NOMO-1 (cell line): ENCODE data around the gene NUBP2.

ENCODE experiments used
- DNase-seq, 2 experiments: peaks; one replicate each; lab custom pipeline; 2025; ENCODE audit not compliant: unreplicated experiment in 2 of 2; lab: John Stamatoyannopoulos, UW

Gene NUBP2

GRCh38 chr16:1757714-1758461 lies 24.9 kb upstream of the NUBP2 start:
- DNase-seq = no peak

GRCh38 chr16:1758923-1759322 lies 23.8 kb upstream of the NUBP2 start:
- no peak for DNase-seq

DNA sequence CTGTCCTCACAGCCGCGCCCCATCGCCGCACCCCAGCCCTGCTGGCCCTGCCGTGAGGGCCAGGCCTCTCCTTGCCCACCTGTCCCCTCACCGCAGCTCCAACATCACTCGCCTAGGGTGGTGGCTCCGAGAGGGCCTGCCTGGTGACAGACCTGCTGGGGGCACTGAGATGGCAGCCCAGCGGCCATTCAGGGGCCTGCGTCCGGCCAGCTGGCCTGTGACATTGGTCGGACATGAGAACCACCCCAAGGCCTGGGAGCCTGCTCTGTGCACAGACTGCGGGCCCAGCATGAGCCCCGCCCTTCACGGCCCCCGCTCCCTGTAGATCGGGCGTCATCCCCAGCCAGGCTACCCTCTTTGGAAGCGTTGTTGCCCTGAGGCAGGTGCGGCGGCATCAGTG lies 23.2 kb upstream of the NUBP2 start:
- DNase-seq = no peak

- no peak for DNase-seq
Observed at GRCh38 chr16:1760911-1761310, 21.8 kb upstream of the NUBP2 start.

- DNase-seq = no peak
Observed at GRCh38 chr16:1761751-1762150, 21.0 kb upstream of the NUBP2 start.

DNA sequence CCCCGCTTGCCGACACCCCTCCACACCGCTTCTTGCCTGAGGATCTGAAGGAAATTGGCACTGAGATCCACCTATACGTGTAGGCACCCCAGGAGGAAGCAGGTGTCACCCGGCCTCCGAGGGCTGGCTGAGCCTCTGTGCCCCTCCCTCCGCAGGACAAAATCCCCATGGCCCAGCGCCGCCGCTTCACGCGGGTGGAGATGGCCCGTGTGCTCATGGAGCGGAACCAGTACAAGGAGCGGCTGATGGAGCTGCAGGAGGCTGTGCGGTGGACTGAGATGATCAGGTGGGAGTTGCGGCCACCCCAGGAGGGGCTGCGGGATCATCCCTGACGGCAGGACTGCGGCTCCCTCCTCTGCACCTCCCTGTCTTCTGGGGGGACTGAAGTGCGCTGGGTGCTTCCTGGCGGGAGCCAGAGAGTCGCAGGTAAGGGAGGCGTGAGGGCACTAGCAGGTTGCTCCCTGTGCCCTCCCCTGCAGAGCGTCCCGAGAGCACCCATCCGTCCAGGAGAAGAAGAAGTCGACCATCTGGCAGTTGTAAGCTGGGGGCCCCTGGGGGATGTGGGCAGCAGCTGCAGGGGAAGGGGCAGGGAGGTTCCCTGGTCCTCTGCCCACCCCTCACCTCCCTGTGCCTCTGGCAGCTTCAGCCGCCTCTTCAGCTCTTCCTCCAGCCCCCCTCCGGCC lies 20.4 kb upstream of the NUBP2 start:
- no peak for DNase-seq

GRCh38 chr16:1762879-1763520 lies 19.8 kb upstream of the NUBP2 start:
- DNase-seq = no peak

GRCh38 chr16:1763521-1764511 lies 18.9 kb upstream of the NUBP2 start:
- no peak for DNase-seq

DNA sequence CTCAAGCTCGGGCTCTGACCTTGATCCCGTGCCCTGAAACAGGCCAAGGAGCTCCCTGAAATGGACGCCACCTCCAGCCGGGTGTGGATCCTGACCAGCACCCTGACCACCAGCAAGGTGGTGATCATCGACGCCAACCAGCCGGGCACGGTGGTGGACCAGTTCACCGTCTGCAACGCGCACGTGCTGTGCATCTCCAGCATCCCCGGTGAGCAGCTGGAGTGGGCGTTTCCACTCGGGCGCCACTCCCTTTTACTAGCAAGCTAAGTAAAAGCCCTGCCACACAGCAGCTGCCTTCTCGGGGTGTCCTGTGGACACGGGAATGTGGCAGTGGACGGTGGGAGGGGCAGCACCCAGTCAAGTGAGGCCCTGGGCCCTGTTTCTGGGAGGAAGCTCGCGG lies 17.8 kb upstream of the NUBP2 start:
- DNase-seq = no peak

GRCh38 chr16:1765826-1766225 lies 16.9 kb upstream of the NUBP2 start:
- DNase-seq = no peak

DNA sequence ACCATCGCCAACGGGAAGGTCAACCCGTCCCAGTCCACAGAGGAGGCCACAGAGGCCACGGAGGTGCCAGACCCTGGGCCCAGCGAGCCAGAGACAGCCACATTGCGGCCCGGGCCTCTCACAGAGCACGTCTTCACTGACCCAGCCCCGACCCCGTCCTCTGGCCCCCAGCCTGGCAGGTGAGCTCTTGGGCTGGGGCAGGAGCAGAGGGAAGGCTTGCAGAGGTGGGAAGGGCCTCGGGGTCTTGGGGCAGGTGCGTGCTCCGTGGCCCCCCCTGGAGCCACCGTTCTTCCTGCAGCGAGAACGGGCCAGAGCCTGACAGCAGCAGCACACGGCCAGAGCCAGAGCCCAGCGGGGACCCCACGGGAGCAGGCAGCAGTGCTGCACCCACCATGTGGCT lies 16.5 kb upstream of the NUBP2 start:
- no peak for DNase-seq

GRCh38 chr16:1766701-1767100 lies 16.1 kb upstream of the NUBP2 start:
- DNase-seq = no peak

DNA sequence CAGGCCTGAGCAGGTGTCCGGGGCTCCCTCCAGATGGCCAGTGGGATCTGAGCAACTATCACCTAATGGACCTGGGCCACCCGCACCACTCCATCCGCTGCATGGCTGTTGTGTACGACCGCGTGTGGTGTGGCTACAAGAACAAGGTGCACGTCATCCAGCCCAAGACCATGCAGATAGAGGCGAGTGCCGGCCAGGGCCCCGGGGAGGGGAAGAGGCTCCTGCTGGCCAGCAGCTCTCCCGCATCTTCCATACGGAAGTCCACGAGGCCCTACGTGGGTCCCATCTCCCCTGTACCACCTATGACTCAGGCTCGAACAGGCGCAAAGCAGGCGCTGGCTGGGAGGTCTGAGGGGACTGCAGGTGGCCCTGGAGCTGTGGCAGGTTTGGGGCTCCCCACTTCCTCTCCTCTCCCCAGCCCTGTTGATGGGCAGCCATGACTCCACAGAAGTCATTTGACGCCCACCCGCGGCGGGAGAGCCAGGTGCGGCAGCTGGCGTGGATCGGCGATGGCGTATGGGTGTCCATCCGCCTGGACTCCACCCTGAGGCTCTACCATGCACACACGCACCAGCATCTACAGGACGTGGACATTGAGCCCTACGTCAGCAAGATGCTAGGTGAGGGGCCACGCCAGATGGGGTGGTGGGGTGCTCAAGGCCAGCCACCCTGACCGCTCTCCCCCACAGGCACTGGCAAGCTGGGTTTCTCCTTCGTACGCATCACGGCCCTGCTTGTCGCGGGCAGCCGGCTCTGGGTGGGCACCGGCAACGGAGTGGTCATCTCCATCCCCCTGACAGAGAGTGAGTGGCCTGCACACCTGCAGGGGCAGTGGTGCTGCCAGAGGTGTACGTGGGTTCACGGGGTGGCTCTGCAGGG lies 15.4 kb upstream of the NUBP2 start:
- no peak for DNase-seq

DNA sequence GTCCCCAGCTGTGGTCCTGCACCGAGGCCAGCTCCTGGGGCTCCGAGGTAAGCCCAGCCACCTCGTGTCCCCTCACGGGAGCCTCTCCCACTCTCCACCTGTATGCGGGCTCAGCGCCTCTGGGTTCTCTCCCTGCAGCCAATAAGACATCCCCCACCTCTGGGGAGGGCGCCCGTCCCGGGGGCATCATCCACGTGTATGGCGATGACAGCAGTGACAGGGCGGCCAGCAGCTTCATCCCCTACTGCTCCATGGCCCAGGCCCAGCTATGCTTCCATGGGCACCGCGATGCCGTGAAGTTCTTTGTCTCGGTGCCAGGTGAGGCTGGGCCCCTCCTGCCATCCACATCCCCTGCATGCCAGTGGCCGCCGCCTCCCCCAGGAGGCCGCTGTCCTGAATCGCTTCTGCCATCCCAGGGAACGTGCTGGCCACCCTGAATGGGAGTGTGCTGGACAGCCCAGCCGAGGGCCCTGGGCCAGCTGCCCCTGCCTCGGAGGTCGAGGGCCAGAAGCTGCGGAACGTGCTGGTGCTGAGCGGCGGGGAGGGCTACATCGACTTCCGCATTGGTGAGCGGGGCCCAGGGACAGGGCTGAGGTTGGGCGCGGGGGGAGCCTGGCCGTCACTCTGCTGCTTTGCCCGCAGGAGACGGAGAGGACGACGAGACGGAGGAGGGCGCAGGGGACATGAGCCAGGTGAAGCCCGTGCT lies 14.5 kb upstream of the NUBP2 start:
- DNase-seq = no peak

- DNase-seq = no peak
Observed at GRCh38 chr16:1768767-1769401, 13.9 kb upstream of the NUBP2 start.

DNA sequence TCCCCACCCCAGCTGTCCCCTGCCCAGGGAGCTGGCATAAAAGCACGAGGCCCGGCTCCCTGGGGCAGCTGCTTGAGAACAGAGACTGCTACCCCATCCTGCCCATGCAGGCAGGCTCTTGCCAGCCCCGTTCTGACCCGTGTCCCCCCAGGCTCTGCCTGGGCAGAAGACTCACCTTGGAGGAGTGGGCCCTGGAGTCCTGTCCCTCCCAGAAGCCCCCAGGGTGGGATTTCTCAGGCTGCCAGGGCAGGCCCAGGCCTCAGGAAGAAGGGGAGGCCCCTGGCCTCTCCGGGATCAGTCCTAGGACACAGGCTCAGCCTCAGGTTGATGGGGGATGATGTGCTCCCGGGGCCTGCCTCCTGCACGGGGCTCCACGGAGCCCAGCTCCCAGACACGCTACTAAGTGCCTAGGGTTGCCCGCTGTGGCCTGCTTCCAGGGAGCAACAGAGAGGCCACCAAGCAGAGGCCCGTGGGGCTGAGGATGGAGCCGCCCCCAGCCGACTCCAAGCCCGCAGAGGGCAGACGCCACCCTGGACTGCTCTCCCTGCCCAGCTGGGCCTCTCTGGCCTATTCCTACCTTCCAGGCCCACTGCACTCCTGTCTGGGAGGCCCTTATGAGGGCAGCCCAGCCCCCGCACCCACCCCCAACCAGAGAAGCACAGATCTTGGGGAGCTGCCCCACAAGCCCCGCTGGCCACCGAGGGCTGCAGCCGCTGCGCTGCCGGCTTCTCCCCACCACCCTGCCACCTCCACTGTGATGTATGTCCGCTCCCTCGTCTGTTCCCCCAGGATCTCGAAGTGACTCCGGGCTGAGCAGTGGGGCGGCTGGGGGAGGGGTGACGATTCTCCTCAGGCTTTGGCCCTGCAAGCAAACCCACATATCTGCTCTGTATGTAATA lies 13.1 kb upstream of the NUBP2 start:
- DNase-seq = no peak

DNA sequence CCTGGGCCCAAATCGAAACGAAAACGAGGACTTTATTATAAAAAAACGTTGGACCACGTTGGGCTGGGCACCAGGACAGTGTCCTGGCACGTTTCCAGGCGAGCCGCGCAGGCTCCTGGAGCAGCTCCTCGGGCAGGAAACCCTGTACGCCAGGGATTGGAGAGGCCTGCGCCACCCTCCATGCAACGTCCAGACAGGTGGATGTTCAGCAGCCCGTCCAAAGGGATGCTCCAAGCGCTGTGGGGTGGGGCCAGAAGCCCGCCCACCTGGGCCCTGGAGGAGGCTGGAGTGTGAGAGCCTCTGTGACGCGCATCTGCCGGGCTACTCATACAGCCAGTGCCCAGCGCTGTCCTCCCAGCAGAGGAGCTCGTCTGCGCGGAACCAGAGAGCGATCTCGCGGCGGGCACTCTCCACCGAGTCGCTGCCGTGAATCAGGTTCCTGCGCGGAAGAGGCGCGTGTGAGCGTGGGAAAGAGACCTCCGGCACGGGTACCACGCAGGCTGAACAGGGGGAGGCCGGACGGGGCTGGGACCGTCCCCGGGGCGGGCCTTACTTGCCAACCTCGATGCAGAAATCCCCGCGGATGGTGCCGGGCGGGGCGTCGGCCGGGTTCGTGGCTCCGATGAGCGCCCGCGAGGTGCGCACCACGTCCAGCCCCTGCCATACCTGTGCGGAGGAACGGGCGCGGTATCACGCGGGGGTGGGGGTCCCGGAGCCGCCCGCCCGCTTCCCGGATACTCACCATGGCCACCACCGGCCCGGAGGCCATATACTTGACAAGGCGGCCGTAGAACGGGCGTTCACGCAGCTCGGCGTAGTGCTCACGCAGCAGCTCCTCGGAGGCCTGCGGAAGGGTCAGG lies 12.2 kb upstream of the NUBP2 start:
- DNase-seq = no peak
